ENCODE measurements around the gene PPIF.
A peak's percentile ranks its signal among the peaks of the same experiment; 100 is the strongest.

The PPIF gene

DNA sequence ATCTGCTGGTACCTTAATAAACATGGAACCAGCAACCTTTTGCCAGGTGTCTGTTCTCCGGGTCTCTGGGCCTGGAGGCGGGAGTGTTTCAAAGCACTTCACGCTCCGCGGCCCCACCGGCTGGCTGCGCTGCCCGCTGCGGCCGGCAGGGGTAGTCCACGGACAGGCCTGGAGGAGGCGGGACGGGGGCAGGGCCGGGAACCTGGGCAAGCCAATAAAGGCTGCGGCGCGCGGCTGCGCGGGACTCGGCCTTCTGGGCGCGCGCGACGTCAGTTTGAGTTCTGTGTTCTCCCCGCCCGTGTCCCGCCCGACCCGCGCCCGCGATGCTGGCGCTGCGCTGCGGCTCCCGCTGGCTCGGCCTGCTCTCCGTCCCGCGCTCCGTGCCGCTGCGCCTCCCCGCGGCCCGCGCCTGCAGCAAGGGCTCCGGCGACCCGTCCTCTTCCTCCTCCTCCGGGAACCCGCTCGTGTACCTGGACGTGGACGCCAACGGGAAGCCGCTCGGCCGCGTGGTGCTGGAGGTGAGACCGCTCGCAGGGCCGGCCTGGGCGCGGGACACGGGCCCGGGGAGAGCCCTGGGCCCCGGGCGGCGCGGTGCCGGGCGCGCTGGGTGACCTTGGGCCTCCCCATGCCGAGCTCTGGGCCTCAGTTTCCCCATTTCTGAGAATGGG, at the start of gene PPIF:
Gene PPIF, plus strand, starts transcription at position 244 of the 668 bp plus-strand sequence. Its CDS starts 80 bp downstream, at position 324.
- Mint-ChIP-seq H3K27ac (peak within 1 kb of the TSS; percentile 91), H3K9me3 (no peaks in the 10 kb centered on the region), H3K27me3 (no peaks in the 10 kb centered on the region), H3K4me3 (peak within 1 kb of the TSS; percentile 88), H3K36me3 (ENCODE audit: low read depth) (peaks cover 40% of the 10 kb centered on the region), H3K4me1 (peaks cover 31% of the 10 kb centered on the region)
- ATAC-seq (peak; percentile 92), DNase-seq (peak; percentile 96)

DNA sequence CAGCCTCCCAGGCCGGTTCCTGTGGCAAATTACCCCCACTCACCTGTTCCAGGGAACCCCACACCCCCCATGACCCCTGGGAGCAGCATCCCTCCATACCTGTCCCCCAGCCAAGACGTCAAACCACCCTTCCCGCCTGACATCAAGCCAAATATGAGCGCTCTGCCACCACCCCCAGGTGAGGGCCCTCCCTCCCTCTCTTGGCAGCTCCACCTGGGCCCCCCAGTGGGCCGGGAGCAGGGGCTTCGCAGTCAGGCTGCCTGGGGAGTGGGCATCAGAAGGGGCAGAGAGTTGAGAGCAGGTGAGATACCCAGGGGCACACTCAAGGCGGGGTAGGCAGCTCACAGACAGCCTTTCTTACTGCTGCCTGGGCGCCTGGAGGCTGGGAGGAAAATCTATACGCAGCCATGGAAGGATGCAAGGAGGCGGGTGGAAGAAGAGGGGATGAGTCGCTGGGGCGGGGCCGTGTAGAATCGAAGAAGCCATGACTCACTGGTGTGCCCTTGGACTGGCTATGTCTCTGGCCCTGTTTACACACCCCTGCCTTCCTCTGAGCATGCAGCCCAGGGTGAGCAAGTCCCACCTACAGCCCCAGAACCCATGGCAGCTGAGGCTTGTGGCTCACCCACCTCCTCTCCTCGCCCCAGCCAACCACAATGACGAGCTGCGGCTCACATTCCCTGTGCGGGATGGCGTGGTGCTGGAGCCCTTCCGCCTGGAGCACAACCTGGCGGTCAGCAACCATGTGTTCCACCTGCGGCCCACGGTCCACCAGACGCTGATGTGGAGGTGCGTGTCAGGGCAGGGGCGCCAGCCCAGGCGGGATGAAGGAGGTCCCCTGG, 48.6 kb upstream of the PPIF start:
- Mint-ChIP-seq H3K27me3 (no peaks in the 10 kb centered on the region), H3K4me1 (peaks cover 21% of the 10 kb centered on the region)

DNA sequence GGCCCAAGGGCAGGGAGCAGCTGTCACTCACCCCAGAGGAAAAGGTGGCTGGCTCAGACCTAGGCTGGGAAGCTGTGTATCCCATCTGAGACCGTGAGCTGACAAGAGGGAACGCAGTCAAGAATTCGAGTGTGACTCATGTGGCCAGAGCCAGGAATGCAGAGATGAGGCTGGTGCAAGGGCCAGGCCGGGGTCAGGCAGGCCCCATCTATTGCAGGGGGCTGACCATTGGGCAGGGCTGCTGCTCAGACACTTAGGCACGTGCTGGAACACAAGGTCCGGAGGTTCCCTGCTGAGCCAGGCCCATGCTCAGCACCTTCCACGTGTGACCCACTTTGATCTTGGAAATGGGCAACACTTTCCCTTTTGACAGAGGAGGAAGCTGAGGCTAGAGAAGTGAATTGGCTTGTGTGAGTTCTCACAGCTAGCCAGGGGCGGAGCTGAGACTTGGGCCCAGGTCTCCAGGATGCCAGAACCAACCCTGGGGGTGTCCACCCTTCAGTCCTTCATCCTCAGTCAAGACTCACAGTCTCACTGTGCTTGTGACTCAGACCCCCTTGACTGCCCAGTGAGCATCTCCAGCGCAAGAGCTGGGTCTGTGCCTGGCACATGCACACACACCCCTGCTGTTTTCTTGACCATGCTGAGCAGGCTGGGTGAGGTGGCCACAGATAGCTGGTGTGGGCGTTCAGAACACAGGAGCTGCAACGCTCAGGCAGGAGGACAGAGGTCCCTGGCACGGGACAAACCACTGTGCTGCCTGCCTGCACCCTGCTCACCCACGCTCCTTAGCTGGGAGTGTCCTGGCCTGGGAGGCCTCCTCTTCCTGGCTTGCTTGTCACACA, 47.6 kb upstream of the PPIF start:
- DNase-seq (no peak), ATAC-seq (no peak)
- H3K27ac Mint-ChIP-seq: no peak overlapping the region
- H3K36me3 Mint-ChIP-seq (ENCODE audit: low read depth): peaks cover 29% of the 10 kb centered on the region
- H3K4me3 Mint-ChIP-seq: no peak overlapping the region
- H3K4me1 Mint-ChIP-seq: peaks cover 17% of the 10 kb centered on the region
- no peaks in the 10 kb centered on the region for H3K9me3 Mint-ChIP-seq
- no peaks in the 10 kb centered on the region for H3K27me3 Mint-ChIP-seq

More for the DNA sequence above, 48.6 kb upstream of the PPIF start:
- ATAC-seq (peak; percentile 94), DNase-seq (peak; percentile 73)
- Mint-ChIP-seq H3K9me3 (no peaks in the 10 kb centered on the region), H3K4me3 (no peak overlapping the region), H3K36me3 (ENCODE audit: low read depth) (peaks cover 27% of the 10 kb centered on the region), H3K27ac (peak overlapping the region; percentile 39)

DNA sequence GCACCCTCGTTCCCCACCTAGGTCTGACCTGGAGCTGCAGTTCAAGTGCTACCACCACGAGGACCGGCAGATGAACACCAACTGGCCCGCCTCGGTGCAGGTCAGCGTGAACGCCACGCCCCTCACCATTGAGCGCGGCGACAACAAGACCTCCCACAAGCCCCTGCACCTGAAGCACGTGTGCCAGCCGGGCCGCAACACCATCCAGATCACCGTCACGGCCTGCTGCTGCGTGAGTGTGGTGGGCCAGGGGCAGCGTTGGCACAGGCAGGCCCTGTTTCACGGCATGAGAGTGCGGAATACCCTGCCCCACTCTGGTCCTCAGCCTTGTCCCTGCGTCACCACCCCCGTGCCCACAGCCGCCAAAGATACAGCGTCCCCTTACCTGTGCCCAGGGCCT, 46.6 kb upstream of the PPIF start:
- DNase-seq: no peak
- Mint-ChIP-seq H3K36me3 (ENCODE audit: low read depth) (peaks cover 24% of the 10 kb centered on the region), H3K27ac (no peak overlapping the region), H3K27me3 (no peaks in the 10 kb centered on the region), H3K9me3 (no peaks in the 10 kb centered on the region), H3K4me3 (no peak overlapping the region), H3K4me1 (peaks cover 11% of the 10 kb centered on the region)
- ATAC-seq: no peak

DNA sequence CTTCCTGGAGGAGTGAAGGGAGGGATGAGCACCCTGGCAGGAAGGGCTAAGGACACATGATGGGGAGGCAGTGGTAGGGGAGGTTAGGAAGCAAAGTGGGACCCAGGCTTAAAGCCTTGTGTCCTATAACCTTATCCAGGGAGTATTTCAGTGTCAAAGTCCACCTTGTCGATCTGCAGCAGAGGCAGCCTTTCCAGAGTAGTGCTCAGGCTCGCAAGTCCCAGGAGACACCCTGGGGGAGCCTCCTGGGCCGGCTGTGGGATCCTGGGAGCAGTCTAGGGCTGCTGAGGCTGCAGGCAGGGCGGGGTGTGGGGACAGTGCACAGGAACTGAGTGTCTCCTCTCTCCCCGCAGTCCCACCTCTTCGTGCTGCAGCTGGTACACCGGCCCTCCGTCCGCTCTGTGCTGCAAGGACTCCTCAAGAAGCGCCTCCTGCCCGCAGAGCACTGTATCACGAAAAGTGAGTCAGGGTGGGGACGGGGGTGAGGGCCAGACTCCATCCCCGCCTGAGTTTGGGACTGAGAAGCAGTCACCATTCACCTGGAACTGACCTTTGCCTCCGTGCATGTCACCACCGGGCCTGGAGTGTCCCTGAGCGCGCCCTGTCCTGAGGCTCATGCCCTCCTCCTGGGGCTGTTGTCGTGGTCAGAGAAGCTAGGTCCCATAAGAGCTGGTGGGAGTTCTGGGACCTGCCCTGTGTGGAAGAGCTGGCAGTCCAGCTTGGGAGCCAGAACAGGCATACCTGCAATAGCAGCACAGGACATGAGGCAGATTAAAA, 45.3 kb upstream of the PPIF start:
- no peaks in the 10 kb centered on the region for H3K27me3 Mint-ChIP-seq
- no peak overlapping the region for H3K4me3 Mint-ChIP-seq
- DNase-seq: no peak
- no peak for ATAC-seq
- peaks cover 22% of the 10 kb centered on the region for H3K36me3 Mint-ChIP-seq (ENCODE audit: low read depth)
- H3K27ac Mint-ChIP-seq: no peak overlapping the region
- no peaks in the 10 kb centered on the region for H3K9me3 Mint-ChIP-seq
- peaks cover 10% of the 10 kb centered on the region for H3K4me1 Mint-ChIP-seq

DNA sequence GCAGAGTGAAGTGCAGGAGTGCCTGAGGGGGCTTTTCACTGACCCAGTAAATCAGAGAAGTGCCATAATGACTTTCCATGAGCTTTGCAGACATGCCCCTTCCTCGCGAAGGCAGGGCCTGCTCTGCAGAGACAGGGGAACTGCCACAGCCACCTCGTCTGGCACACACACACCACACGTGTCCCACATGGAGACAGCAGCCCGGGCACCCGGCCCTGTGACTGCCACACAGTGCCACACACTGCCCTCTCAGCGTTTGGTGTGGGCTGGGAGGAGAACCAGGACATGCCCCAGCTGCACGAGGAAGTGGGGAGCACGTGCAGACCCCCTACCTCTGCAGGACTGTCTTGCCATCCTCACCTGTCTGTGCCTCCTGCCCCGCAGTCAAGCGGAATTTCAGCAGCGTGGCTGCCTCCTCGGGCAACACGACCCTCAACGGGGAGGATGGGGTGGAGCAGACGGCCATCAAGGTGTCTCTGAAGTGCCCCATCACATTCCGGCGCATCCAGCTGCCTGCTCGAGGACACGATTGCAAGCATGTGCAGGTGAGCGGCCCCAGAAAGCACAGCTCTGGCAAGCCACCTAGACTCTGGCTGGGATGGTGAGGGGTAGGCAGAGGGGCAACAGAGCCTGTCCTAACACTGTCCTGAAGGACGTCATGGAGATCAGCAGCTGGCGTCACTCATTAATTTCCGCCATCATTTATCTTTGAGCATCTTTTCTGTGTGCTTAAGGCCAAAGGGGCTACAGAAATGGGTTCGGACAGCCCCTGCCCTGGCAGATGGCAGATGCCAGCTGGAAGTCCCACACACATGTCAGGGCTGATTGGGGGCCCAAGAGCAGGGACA, 43.4 kb upstream of the PPIF start:
- DNase-seq (no peak), ATAC-seq (no peak)
- H3K36me3 Mint-ChIP-seq (ENCODE audit: low read depth): peaks cover 28% of the 10 kb centered on the region
- no peak overlapping the region for H3K27ac Mint-ChIP-seq
- H3K4me3 Mint-ChIP-seq: no peak overlapping the region
- H3K9me3 Mint-ChIP-seq: no peaks in the 10 kb centered on the region
- peaks cover 2% of the 10 kb centered on the region for H3K4me1 Mint-ChIP-seq
- no peaks in the 10 kb centered on the region for H3K27me3 Mint-ChIP-seq

DNA sequence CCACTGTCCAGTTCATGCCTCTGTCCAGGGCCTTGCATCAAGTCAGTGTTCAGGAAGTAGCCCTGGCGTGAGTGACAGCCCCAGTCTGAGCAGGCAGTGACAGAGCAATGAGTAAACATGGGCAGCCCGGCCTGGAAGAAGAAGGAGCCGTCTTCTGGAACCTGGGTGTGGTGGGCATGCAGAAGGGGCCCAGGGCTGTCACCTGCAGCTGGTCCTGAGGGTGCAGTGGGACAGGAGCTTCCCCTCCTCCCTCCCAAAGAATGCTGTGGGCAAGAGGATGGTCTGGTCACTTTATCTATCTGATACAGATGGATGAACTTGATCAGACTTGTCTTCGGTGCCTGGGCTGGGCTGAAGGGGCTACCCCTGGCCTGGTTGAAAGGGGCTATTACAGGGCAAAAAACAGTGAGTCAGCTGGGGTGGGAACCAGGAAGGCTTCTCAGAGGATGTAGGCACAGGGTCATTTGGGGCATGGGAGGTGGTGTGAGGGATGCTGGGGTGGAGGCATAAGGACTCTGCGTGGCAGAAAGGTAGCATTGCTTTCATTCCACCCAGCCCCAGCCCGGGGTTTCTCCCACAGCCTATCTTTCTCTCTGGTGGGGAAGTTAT, 42.7 kb upstream of the PPIF start:
- Mint-ChIP-seq H3K4me1 (no peaks in the 10 kb centered on the region), H3K9me3 (no peaks in the 10 kb centered on the region), H3K36me3 (ENCODE audit: low read depth) (peaks cover 25% of the 10 kb centered on the region), H3K27ac (no peak overlapping the region), H3K4me3 (no peak overlapping the region), H3K27me3 (no peaks in the 10 kb centered on the region)
- no peak for ATAC-seq
- no peak for DNase-seq

DNA sequence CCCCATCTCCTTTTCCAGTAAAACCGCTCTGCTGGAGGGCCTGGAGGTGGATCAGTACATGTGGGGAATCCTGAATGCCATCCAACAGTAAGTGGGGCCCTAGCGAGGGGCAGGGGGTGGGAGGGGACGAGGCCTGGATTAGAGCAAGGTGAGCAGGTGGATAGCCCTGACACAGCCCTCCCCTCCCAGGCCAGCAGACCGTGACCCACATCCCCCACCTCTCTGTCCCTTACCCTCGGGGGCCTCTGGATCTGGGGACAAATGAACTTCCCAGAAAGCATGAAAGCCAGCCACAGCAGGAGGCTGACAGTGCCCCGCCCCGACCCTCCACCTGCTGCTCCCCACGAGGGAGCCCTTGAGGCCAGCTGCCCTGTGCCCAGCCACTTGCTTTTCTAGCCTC, 41.8 kb upstream of the PPIF start:
- H3K27ac Mint-ChIP-seq: no peak overlapping the region
- no peak for DNase-seq
- ATAC-seq: no peak
- no peaks in the 10 kb centered on the region for H3K9me3 Mint-ChIP-seq
- H3K4me1 Mint-ChIP-seq: no peaks in the 10 kb centered on the region
- peaks cover 25% of the 10 kb centered on the region for H3K36me3 Mint-ChIP-seq (ENCODE audit: low read depth)
- H3K27me3 Mint-ChIP-seq: no peaks in the 10 kb centered on the region
- H3K4me3 Mint-ChIP-seq: no peak overlapping the region

DNA sequence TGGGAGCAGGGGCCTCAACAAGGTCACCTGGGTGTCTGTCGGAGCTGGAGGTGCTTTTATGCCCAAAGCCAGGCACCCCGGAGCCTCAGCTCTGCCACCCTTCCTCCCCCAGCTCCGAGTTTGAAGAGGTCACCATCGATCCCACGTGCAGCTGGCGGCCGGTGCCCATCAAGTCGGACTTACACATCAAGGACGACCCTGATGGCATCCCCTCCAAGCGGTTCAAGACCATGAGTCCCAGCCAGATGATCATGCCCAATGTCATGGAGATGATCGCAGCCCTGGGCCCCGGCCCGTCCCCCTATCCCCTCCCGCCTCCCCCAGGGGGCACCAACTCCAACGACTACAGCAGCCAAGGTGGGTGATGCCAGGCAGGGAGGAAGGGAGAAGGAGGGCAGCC, 41.3 kb upstream of the PPIF start:
- DNase-seq (no peak), ATAC-seq (no peak)
- no peaks in the 10 kb centered on the region for H3K4me1 Mint-ChIP-seq
- H3K36me3 Mint-ChIP-seq (ENCODE audit: low read depth): peaks cover 25% of the 10 kb centered on the region
- no peaks in the 10 kb centered on the region for H3K9me3 Mint-ChIP-seq
- no peak overlapping the region for H3K27ac Mint-ChIP-seq
- no peaks in the 10 kb centered on the region for H3K27me3 Mint-ChIP-seq
- no peak overlapping the region for H3K4me3 Mint-ChIP-seq

DNA sequence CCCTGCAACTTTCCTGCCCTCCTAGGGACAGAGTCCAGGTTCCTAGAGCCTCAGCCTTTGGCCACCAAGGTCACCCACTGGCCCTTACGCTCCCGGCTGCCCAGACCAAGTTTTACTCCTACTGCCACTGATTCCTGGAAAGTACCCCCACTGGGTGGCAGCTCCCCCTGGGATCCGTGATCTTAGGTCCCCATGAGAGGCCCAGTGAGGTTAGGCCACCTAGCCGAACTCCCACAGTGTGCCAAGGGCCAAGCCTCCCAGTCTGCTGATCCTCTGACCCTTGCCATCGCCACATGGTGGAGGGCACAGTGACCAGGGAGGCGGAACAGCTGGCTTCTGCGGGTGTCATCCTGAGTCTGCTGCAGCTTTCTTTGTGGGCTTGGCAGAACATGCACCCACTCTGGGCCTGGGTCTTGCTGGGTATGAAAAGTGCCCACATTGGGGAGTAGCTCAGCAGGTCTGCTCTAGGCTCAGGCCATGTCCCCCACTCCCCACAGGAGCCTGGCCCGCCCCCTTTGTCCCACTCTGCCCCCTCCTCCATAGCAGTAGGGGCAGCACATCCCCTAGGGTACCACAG, 40.5 kb upstream of the PPIF start:
- Mint-ChIP-seq H3K27ac (no peak overlapping the region), H3K4me3 (no peak overlapping the region)

DNA sequence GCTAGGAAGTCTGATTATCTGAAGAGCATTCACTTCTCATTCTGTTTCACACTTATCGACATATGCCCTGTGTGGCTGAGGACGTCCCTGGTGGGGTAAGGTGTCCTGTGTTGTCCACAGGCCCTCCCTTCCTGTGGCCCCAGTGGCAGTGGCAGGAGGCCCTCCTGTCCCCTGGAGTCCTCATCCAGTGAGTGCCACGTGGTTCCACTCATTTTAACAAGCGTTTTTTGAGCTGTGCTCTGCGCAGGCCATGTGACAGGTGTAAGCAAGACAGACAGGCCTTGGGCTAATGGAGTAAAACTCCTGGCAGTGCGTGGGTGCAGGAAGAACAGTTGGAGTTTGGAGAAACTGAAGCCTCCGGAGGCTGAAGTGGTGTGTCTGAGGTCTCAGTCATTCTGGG, 39.3 kb upstream of the PPIF start:
- no peak overlapping the region for H3K27ac Mint-ChIP-seq

More for the DNA sequence above, 40.5 kb upstream of the PPIF start:
- no peaks in the 10 kb centered on the region for H3K4me1 Mint-ChIP-seq
- DNase-seq: no peak
- H3K9me3 Mint-ChIP-seq: no peaks in the 10 kb centered on the region
- H3K36me3 Mint-ChIP-seq (ENCODE audit: low read depth): peaks cover 20% of the 10 kb centered on the region
- no peaks in the 10 kb centered on the region for H3K27me3 Mint-ChIP-seq
- ATAC-seq: no peak

DNA sequence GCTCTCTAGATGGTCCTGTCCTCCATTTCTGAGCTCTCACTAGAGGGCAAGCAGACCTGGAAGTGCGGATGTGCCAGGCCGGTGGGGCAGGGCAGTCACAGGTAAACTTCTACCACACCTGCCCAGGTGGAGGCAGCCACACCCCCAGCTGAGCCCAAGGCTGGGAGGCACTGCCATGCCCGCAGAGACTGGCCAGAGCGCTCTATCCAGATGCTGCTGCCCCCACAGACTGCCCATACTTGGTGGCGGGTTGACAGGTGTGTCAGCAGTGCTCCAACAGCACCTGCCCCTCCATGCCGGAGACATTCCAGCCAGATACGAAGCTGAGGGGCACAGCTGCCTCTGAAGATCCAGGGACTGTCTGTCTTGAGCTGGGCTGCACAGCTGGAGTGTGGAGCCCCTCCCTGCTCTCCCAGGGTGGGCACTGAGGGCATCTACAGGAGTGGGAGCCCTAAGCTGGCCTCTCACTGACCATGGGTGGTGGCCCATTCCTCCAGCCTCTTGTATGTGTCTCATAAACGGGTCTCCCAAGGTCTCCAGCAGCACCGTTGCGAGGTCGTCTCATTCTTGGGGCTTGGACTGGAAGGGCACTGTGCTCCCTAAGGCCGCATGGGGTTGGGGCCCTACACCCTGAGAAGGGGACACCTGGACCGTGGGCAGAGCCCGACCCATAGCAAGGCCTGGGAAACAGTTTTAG, 38.2 kb upstream of the PPIF start:
- no peak for ATAC-seq
- no peak for DNase-seq
- no peak overlapping the region for H3K4me3 Mint-ChIP-seq
- peaks cover 18% of the 10 kb centered on the region for H3K36me3 Mint-ChIP-seq (ENCODE audit: low read depth)
- H3K27ac Mint-ChIP-seq: no peak overlapping the region
- H3K4me1 Mint-ChIP-seq: no peaks in the 10 kb centered on the region
- no peaks in the 10 kb centered on the region for H3K27me3 Mint-ChIP-seq
- no peaks in the 10 kb centered on the region for H3K9me3 Mint-ChIP-seq

More for the DNA sequence above, 39.3 kb upstream of the PPIF start:
- no peaks in the 10 kb centered on the region for H3K27me3 Mint-ChIP-seq
- H3K4me3 Mint-ChIP-seq: no peak overlapping the region
- DNase-seq (no peak), ATAC-seq (no peak)
- H3K9me3 Mint-ChIP-seq: no peaks in the 10 kb centered on the region
- H3K36me3 Mint-ChIP-seq (ENCODE audit: low read depth): peaks cover 18% of the 10 kb centered on the region
- no peaks in the 10 kb centered on the region for H3K4me1 Mint-ChIP-seq

Data from activated naive CD8-positive, alpha-beta T cell treated with anti-CD3 and anti-CD28 coated beads, Interleukin-2, amount 50 U/mL, for 24 hours (primary cell).